ENCODE data around the gene CCDC117. TPM values are rescaled to one million over a fixed set of nuclear protein-coding genes. Genes with fewer than 3 reads are reported as not detected.

CCDC117 gene
- total RNA-seq, 2 donors from 2014 or later: 40.9 TPM

- no peaks in the 10 kb centered on the region for H3K27me3 Mint-ChIP-seq (ENCODE audit: insufficient read depth)
- peaks cover 37% of the 10 kb centered on the region for H3K36me3 Mint-ChIP-seq (ENCODE audit: low read depth)
- WGBS, 2 experiments (ENCODE audit: insufficient coverage in 1 of 2, insufficient read length in 1 of 2): 90 to 100% methylated on average over 1 of the region's 1 CpG
- Histone ChIP-seq H3K9me3 (ENCODE audit: control insufficient read depth, low read length) (no peaks in the 10 kb centered on the region), H3K27me3 (ENCODE audit: control insufficient read depth, insufficient read depth, low read length, poor library complexity, severe bottlenecking) (no peaks in the 10 kb centered on the region), H3K36me3 (ENCODE audit: control insufficient read depth, insufficient read depth, low read length) (peaks cover 24% of the 10 kb centered on the region), H3K27ac (ENCODE audit: low read depth, low read length) (no peak overlapping the region), H3K4me3 (ENCODE audit: low read length) (no peak overlapping the region), H3K4me1 (ENCODE audit: control insufficient read depth, insufficient read depth, low read length) (no peaks in the 10 kb centered on the region), H3K9ac (ENCODE audit: extremely low read depth, low read length, poor library complexity, severe bottlenecking) (no peak overlapping the region)
- peaks cover 6% of the 10 kb centered on the region for H3K9me3 Mint-ChIP-seq
- H3K4me3 Mint-ChIP-seq: peak overlapping the region; percentile 71
- DNase-seq: no peak
- H3K4me1 Mint-ChIP-seq: peaks cover 4% of the 10 kb centered on the region
- no peak for TF ChIP-seq CTCF (conservative IDR thresholded peaks at IDR 0.05)
- H3K27ac Mint-ChIP-seq: peak overlapping the region; percentile 53
Observed at GRCh38 chr22:28774378-28774777, 1.9 kb downstream of the CCDC117 start.

DNA sequence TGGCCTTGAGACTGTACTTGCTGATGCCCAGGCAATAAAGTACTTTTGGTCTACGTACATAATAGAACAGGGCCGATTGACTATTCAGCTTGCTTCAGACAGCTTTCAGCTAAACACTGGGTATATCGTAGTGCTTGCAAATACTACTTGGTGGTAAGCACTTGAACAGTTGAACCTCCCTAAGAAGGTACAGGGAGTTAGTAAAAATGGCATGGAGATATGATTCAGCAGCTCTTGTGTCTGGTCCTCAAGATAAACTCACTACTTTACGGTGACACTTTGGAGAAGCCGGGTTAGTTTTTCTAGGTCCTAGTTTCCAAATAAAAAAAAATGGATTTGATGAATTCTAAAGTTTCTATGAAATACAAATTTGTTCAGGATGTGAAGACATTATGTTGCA, 7.3 kb downstream of the CCDC117 start:
- H3K27ac Mint-ChIP-seq: no peak overlapping the region
- Histone ChIP-seq H3K4me1 (ENCODE audit: control insufficient read depth, insufficient read depth, low read length) (peaks cover 8% of the 10 kb centered on the region), H3K36me3 (ENCODE audit: control insufficient read depth, insufficient read depth, low read length) (peaks cover 60% of the 10 kb centered on the region), H3K9me3 (ENCODE audit: control insufficient read depth, low read length) (no peaks in the 10 kb centered on the region), H3K9ac (ENCODE audit: extremely low read depth, low read length, poor library complexity, severe bottlenecking) (no peak overlapping the region), H3K27ac (ENCODE audit: low read depth, low read length) (no peak overlapping the region), H3K27me3 (ENCODE audit: control insufficient read depth, insufficient read depth, low read length, poor library complexity, severe bottlenecking) (no peaks in the 10 kb centered on the region), H3K4me3 (ENCODE audit: low read length) (no peak overlapping the region)
- H3K4me3 Mint-ChIP-seq: no peak overlapping the region
- no peak for DNase-seq
- WGBS, 2 experiments (ENCODE audit: insufficient coverage in 1 of 2, insufficient read length in 1 of 2): 96% methylated on average over 5 of the region's 5 CpGs
- peaks cover 59% of the 10 kb centered on the region for H3K36me3 Mint-ChIP-seq (ENCODE audit: low read depth)
- no peaks in the 10 kb centered on the region for H3K9me3 Mint-ChIP-seq
- H3K4me1 Mint-ChIP-seq: peaks cover 10% of the 10 kb centered on the region
- TF ChIP-seq CTCF (conservative IDR thresholded peaks at IDR 0.05): no peak
- no peaks in the 10 kb centered on the region for H3K27me3 Mint-ChIP-seq (ENCODE audit: insufficient read depth)

DNA sequence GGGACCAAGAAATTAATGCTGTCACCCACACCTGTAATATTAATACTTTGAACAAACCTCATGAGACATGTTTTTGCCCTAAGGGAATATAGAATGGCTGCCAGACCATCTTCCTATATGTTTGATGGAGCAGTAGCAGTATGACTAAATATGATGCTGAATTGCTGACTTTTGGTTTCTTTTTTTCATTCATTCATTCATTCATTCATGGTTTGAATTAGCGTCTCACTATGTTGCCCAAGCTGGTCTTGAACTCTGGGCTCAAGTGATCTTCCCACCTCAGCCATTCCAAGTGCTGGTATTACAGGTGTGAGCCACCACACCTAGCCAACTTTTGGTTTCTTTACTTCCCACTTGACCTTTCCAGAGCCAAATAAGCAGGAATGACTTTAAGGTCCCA, 7.8 kb downstream of the CCDC117 start:
- Mint-ChIP-seq H3K36me3 (ENCODE audit: low read depth) (peaks cover 61% of the 10 kb centered on the region), H3K27ac (no peak overlapping the region), H3K9me3 (no peaks in the 10 kb centered on the region), H3K4me1 (peaks cover 10% of the 10 kb centered on the region), H3K27me3 (ENCODE audit: insufficient read depth) (no peaks in the 10 kb centered on the region), H3K4me3 (no peak overlapping the region)
- peaks cover 8% of the 10 kb centered on the region for H3K4me1 ChIP-seq (ENCODE audit: control insufficient read depth, insufficient read depth, low read length)
- no peak overlapping the region for H3K27ac ChIP-seq (ENCODE audit: low read depth, low read length)
- no peak overlapping the region for H3K9ac ChIP-seq (ENCODE audit: extremely low read depth, low read length, poor library complexity, severe bottlenecking)
- no peak overlapping the region for H3K4me3 ChIP-seq (ENCODE audit: low read length)
- WGBS, 2 experiments (ENCODE audit: insufficient coverage in 1 of 2, insufficient read length in 1 of 2): 89 to 92% methylated on average over 1 of the region's 1 CpG
- no peaks in the 10 kb centered on the region for H3K9me3 ChIP-seq (ENCODE audit: control insufficient read depth, low read length)
- DNase-seq: no peak
- no peaks in the 10 kb centered on the region for H3K27me3 ChIP-seq (ENCODE audit: control insufficient read depth, insufficient read depth, low read length, poor library complexity, severe bottlenecking)
- no peak for TF ChIP-seq CTCF (conservative IDR thresholded peaks at IDR 0.05)
- peaks cover 59% of the 10 kb centered on the region for H3K36me3 ChIP-seq (ENCODE audit: control insufficient read depth, insufficient read depth, low read length)

All from endodermal cell (in vitro differentiated cells).